Astrocyte (in vitro differentiated cells and primary cell): ENCODE data around the gene EFTUD2. TPM values are rescaled to one million over a fixed set of nuclear protein-coding genes. Genes with fewer than 3 reads are reported as not detected.

Source experiments
- DNase-seq: peaks from one replicate; pipeline ENCODE4 v3.0.0-alpha.2; 2010; ENCODE audit warnings: low read depth
- FAIRE-seq: peaks from 2 replicates; lab custom pipeline; 2011; peaks lifted over from hg19 to GRCh38; lab: Jason Lieb, UNC
- H2AFZ ChIP-seq: 2 replicates; pipeline ENCODE4 v1.6.0; 2012; ENCODE audit warnings: low read depth, low read length, inconsistent platforms
- H3K27ac ChIP-seq: 2 replicates; pipeline ENCODE4 v1.5.1; 2011; ENCODE audit warnings: low read depth, low read length, inconsistent platforms
- H3K27me3 ChIP-seq: 2 replicates; pipeline ENCODE4 v1.6.0; 2011; ENCODE audit warnings: low read length, inconsistent platforms; ENCODE audit not compliant: insufficient read depth
- H3K36me3 ChIP-seq: 2 replicates; pipeline ENCODE4 v1.5.1; 2011; ENCODE audit warnings: low read length, inconsistent platforms; ENCODE audit not compliant: insufficient read depth
- H3K4me1 ChIP-seq: 2 replicates; pipeline ENCODE4 v1.5.1; 2011; ENCODE audit warnings: low read length, inconsistent platforms; ENCODE audit not compliant: insufficient read depth
- H3K4me2 ChIP-seq: 2 replicates; pipeline ENCODE4 v1.6.0; 2012; ENCODE audit warnings: low read length, inconsistent platforms
- H3K4me3 ChIP-seq: 2 replicates; pipeline ENCODE4 v1.5.1; 2011; ENCODE audit warnings: low read depth, mild to moderate bottlenecking, low read length, inconsistent platforms; ENCODE audit not compliant: insufficient read depth
- H3K79me2 ChIP-seq: 2 replicates; pipeline ENCODE4 v1.6.0; 2012; ENCODE audit warnings: mild to moderate bottlenecking, low read length, inconsistent platforms; ENCODE audit not compliant: insufficient read depth
- H3K9ac ChIP-seq: 2 replicates; pipeline ENCODE4 v1.6.0; 2012; ENCODE audit warnings: mild to moderate bottlenecking, low read length, inconsistent platforms
- H3K9me3 ChIP-seq: 2 replicates; pipeline ENCODE4 v1.5.1; 2012; ENCODE audit warnings: low read depth, mild to moderate bottlenecking, low read length, inconsistent platforms; ENCODE audit not compliant: insufficient read depth
- H4K20me1 ChIP-seq: 2 replicates; pipeline ENCODE4 v1.6.0; 2012; ENCODE audit warnings: low read length, inconsistent platforms; ENCODE audit not compliant: insufficient read depth
- H3K27ac Mint-ChIP-seq: one replicate; pipeline ENCODE4 v1.8.0; 2021; ENCODE audit warnings: mild to moderate bottlenecking, mixed read lengths; ENCODE audit not compliant: unreplicated experiment
- H3K27me3 Mint-ChIP-seq: one replicate; pipeline ENCODE4 v1.8.0; 2021; ENCODE audit warnings: low read depth, mixed read lengths; ENCODE audit not compliant: unreplicated experiment
- H3K36me3 Mint-ChIP-seq: one replicate; pipeline ENCODE4 v1.8.0; 2021; ENCODE audit warnings: low read depth, mixed read lengths; ENCODE audit not compliant: unreplicated experiment
- H3K4me1 Mint-ChIP-seq: one replicate; pipeline ENCODE4 v1.8.0; 2021; ENCODE audit warnings: low read depth, mixed read lengths; ENCODE audit not compliant: unreplicated experiment
- H3K4me3 Mint-ChIP-seq: one replicate; pipeline ENCODE4 v1.8.0; 2021; ENCODE audit warnings: mild to moderate bottlenecking, moderate library complexity, mixed read lengths; ENCODE audit not compliant: unreplicated experiment
- H3K9me3 Mint-ChIP-seq: one replicate; pipeline ENCODE4 v1.8.0; 2021; ENCODE audit warnings: mild to moderate bottlenecking, mixed read lengths; ENCODE audit not compliant: unreplicated experiment
- EZH2 ChIP-seq: IDR thresholded peaks from 2 replicates; pipeline ENCODE4 v1.6.1; 2012; ENCODE audit warnings: mild to moderate bottlenecking, low read length, inconsistent platforms; ENCODE audit not compliant: insufficient read depth
- total RNA-seq: library from RNA; stranded (reverse); gene quantifications from 2 replicates; pipeline ENCODE4 v1.2.1, GENCODE V29; 2021
- TF ChIP-seq, protein P1 (sequence below): IDR thresholded peaks from 2 replicates; pipeline ENCODE4 v1.5.1; 2011; ENCODE audit warnings: low read depth, mild to moderate bottlenecking, inconsistent platforms, low read length, moderate library complexity; ENCODE audit not compliant: insufficient read depth

EFTUD2 gene
- total RNA-seq, 1 donor from 2014 or later = 129 TPM

DNA sequence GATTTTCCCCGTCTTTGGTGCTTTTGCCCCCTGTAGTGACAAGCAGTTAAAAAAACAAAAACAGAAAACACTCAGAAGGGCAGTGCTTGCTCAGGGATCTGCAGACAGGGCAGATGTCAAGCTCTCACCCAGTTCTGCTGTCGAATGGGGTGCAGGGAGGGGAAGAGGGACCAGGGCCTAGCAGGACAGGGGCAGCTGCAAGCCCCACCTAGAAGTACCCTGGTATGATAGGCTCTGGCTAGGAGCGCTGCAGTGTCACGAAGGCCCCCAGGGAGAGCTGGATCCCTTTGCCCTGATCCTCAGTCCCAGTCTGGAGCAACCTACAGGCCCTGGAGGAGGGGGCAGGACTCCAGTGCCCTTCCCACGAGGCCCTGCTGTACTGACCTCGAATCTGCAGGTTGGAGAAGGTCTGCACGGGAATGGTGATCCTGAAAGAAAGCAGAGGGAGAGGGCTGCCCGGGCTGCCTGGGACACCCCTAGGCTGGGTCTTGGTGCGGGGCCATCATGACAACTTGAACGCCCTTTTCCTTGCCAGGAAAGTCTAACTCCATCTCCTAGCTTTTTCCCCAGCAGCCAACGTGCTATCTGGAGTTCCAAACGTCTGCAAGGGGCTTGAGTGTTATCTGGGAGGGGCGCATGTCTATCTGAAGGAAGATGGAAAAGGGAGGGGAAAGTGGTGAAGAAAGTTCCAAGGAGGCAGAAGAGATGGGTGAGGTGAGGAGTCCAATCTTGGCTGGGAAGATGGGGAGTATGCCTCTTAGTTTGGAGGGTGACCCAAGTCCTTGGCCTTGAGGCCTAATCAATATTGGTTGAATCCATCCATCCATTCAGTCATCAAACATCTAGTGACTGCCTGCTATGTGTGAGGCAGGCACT lies 11.2 kb upstream of the EFTUD2 start:
- H3K4me3 ChIP-seq = no peak overlapping the region
- peak overlapping the region; percentile 75 for H2AFZ ChIP-seq
- Mint-ChIP-seq H3K27me3 (peaks cover 33% of the 10 kb centered on the region), H3K27ac (no peak overlapping the region), H3K4me1 (peaks cover 27% of the 10 kb centered on the region), H3K9me3 (no peaks in the 10 kb centered on the region), H3K4me3 (no peak overlapping the region), H3K36me3 (peaks cover 2% of the 10 kb centered on the region)
- H4K20me1 ChIP-seq = no peaks in the 10 kb centered on the region
- H3K36me3 ChIP-seq = no peaks in the 10 kb centered on the region
- no peaks in the 10 kb centered on the region for H3K9me3 ChIP-seq
- H3K4me1 ChIP-seq = peaks cover 29% of the 10 kb centered on the region
- H3K9ac ChIP-seq = peak overlapping the region; percentile 42
- FAIRE-seq (no peak), DNase-seq (no peak)
- TF ChIP-seq, protein P1, sequence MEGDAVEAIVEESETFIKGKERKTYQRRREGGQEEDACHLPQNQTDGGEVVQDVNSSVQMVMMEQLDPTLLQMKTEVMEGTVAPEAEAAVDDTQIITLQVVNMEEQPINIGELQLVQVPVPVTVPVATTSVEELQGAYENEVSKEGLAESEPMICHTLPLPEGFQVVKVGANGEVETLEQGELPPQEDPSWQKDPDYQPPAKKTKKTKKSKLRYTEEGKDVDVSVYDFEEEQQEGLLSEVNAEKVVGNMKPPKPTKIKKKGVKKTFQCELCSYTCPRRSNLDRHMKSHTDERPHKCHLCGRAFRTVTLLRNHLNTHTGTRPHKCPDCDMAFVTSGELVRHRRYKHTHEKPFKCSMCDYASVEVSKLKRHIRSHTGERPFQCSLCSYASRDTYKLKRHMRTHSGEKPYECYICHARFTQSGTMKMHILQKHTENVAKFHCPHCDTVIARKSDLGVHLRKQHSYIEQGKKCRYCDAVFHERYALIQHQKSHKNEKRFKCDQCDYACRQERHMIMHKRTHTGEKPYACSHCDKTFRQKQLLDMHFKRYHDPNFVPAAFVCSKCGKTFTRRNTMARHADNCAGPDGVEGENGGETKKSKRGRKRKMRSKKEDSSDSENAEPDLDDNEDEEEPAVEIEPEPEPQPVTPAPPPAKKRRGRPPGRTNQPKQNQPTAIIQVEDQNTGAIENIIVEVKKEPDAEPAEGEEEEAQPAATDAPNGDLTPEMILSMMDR = no peak
- TF ChIP-seq EZH2 = no peak
- H3K27ac ChIP-seq = peak overlapping the region; percentile 52
- no peaks in the 10 kb centered on the region for H3K79me2 ChIP-seq
- peaks cover 11% of the 10 kb centered on the region for H3K27me3 ChIP-seq
- peak overlapping the region; percentile 73 for H3K4me2 ChIP-seq

DNA sequence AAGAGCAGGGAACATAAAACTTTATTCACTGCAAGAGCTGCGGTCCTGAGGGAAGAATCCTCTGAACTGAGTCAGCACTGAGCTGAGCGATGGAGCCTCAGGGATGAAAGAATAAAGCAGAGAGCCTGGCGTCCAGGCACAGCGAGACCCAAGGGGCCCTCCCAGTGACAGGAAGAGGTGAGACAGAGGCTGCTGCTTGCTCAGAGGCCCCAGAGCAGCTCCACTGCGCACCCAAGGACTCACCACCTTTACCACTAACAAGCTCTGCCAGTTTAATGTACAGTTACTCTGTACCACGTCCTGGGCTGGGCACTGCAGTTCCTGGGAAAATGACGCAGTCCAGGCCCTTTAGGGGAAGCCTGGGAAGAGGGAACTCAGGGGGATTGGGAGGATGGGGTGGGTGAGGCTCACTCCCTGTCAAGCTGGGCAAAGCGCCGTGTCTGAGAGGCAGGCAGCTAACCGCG lies 10.5 kb upstream of the EFTUD2 start:
- H3K9me3 ChIP-seq = no peaks in the 10 kb centered on the region
- H3K79me2 ChIP-seq = no peaks in the 10 kb centered on the region
- peaks cover 11% of the 10 kb centered on the region for H3K27me3 ChIP-seq
- peak overlapping the region; percentile 52 for H3K27ac ChIP-seq
- Mint-ChIP-seq H3K9me3 (peaks cover 4% of the 10 kb centered on the region), H3K27me3 (peaks cover 33% of the 10 kb centered on the region), H3K36me3 (peaks cover 2% of the 10 kb centered on the region), H3K4me3 (no peak overlapping the region), H3K4me1 (peaks cover 31% of the 10 kb centered on the region), H3K27ac (peak overlapping the region; percentile 26)
- TF ChIP-seq EZH2 = no peak
- TF ChIP-seq, protein P1 = no peak
- H3K4me3 ChIP-seq = no peak overlapping the region
- peak; percentile 74 for DNase-seq
- H3K4me2 ChIP-seq = peak overlapping the region; percentile 73
- H4K20me1 ChIP-seq = no peaks in the 10 kb centered on the region
- peaks cover 33% of the 10 kb centered on the region for H3K4me1 ChIP-seq
- peak overlapping the region; percentile 75 for H2AFZ ChIP-seq
- H3K9ac ChIP-seq = peak overlapping the region; percentile 42
- FAIRE-seq = peak; percentile 32
- H3K36me3 ChIP-seq = no peaks in the 10 kb centered on the region
